Measurements from ENCODE around the gene HCFC1. TPM values are rescaled to one million over a fixed set of nuclear protein-coding genes. Genes with fewer than 3 reads are reported as not detected.

Gene HCFC1
- polyA plus RNA-seq, 3 donors = 47.2 to 58.4 (median 51.1) TPM

GRCh38 chrX:153905481-153906095, 66.0 kb downstream of the HCFC1 start:
- DNase-seq = no peak

GRCh38 chrX:153903991-153904957, 67.3 kb downstream of the HCFC1 start, which contains the start of gene AVPR2:
AVPR2 (plus strand) TSS chrX:153904673; CDS start chrX:153905146, 473 bp downstream.
- DNase-seq = no peak

GRCh38 chrX:153903238-153903980, 68.2 kb downstream of the HCFC1 start:
- no peak for DNase-seq

- DNase-seq = no peak
Observed at GRCh38 chrX:153902385-153902784, 69.2 kb downstream of the HCFC1 start.

- DNase-seq = no peak
Observed at GRCh38 chrX:153901753-153902140, 69.9 kb downstream of the HCFC1 start.

GRCh38 chrX:153900831-153901752, 70.5 kb downstream of the HCFC1 start:
- DNase-seq = no peak

GRCh38 chrX:153897899-153898298, 73.7 kb downstream of the HCFC1 start:
- DNase-seq = no peak

Other genes starting within 250 kb of the HCFC1 start
- gene BCAP31, start 247.4 kb downstream of the HCFC1 start, polyA plus RNA-seq (ENCODE audit: insufficient read length in 3 of 3) = 100 to 1,000 TPM; 190 to 210 (median 196) TPM
- 10 to 100 TPM in 1 of 3 donors, 1 to 10 TPM in 2; 8.5 to 11.0 (median 9.7) TPM for gene ABCD1, start 247.0 kb downstream of the HCFC1 start, polyA plus RNA-seq (ENCODE audit: insufficient read length in 3 of 3)
- gene PLXNB3, start 207.6 kb downstream of the HCFC1 start, polyA plus RNA-seq (ENCODE audit: insufficient read length in 3 of 3) = 1 to 10 TPM; 1.1 to 1.8 (median 1.8) TPM
- gene SRPK3, start 190.8 kb downstream of the HCFC1 start, polyA plus RNA-seq (ENCODE audit: insufficient read length in 3 of 3) = 1 to 10 TPM; 1.2 to 2.7 (median 1.5) TPM
- gene IDH3G, start 177.4 kb downstream of the HCFC1 start, polyA plus RNA-seq (ENCODE audit: insufficient read length in 3 of 3) = 100 to 1,000 TPM in 1 of 3 donors, 10 to 100 TPM in 2; 87.3 to 103 (median 90.1) TPM
- gene SSR4, start 177.2 kb downstream of the HCFC1 start, polyA plus RNA-seq (ENCODE audit: insufficient read length in 3 of 3) = 100 to 1,000 TPM; 156 to 181 (median 168) TPM
- 10 to 100 TPM in 2 of 3 donors, 1 to 10 TPM in 1; 8.4 to 12.0 (median 11.7) TPM for gene PDZD4, start 141.3 kb downstream of the HCFC1 start, polyA plus RNA-seq (ENCODE audit: insufficient read length in 3 of 3)
- 10 to 100 TPM; 54.8 to 71.6 (median 56.3) TPM for gene L1CAM, start 85.6 kb downstream of the HCFC1 start, polyA plus RNA-seq (ENCODE audit: insufficient read length in 3 of 3)
- gene AVPR2, start 67.1 kb downstream of the HCFC1 start, polyA plus RNA-seq (ENCODE audit: insufficient read length in 3 of 3) = 1 to 10 TPM; 1.8 to 5.9 (median 2.4) TPM
- 10 to 100 TPM; 34.2 to 44.8 (median 40.7) TPM for gene ARHGAP4, start 45.6 kb downstream of the HCFC1 start, polyA plus RNA-seq (ENCODE audit: insufficient read length in 3 of 3)
- gene NAA10, start 36.8 kb downstream of the HCFC1 start, polyA plus RNA-seq (ENCODE audit: insufficient read length in 3 of 3) = 10 to 100 TPM; 79.4 to 80.9 (median 79.6) TPM
- 10 to 100 TPM; 24.6 to 26.5 (median 24.7) TPM for gene RENBP, start 27.2 kb downstream of the HCFC1 start, polyA plus RNA-seq (ENCODE audit: insufficient read length in 3 of 3)
- 10 to 100 TPM in 1 of 3 donors, 1 to 10 TPM in 2; 5.9 to 11.7 (median 8.8) TPM for gene TMEM187, start 936 bp upstream of the HCFC1 start, polyA plus RNA-seq (ENCODE audit: insufficient read length in 3 of 3)
- 10 to 100 TPM; 64.1 to 67.7 (median 64.2) TPM for gene IRAK1, start 48.1 kb upstream of the HCFC1 start, polyA plus RNA-seq (ENCODE audit: insufficient read length in 3 of 3)
- 10 to 100 TPM; 30.7 to 38.5 (median 33.7) TPM for gene MECP2, start 125.9 kb upstream of the HCFC1 start, polyA plus RNA-seq (ENCODE audit: insufficient read length in 3 of 3)
- gene OPN1LW, start 172.4 kb upstream of the HCFC1 start, polyA plus RNA-seq (ENCODE audit: insufficient read length in 3 of 3) = not detected
- not detected for gene OPN1MW, start 210.8 kb upstream of the HCFC1 start, polyA plus RNA-seq (ENCODE audit: insufficient read length in 3 of 3)
- not detected for gene OPN1MW2, start 247.9 kb upstream of the HCFC1 start, polyA plus RNA-seq (ENCODE audit: insufficient read length in 3 of 3)

Data from renal pelvis (tissue), 4 donors.